HL-60 (cell line): ENCODE measurements around the gene CCDC40.

Source experiments
- POLR2AphosphoS5 ChIP-seq: IDR thresholded peaks from 2 replicates; pipeline ENCODE4 v1.6.1; 2012; ENCODE audit warnings: low read depth
- TF ChIP-seq, protein P1 (sequence below): IDR thresholded peaks from one replicate; pipeline ENCODE4 v1.5.1; 2011; ENCODE audit warnings: low read length, control low read depth, inconsistent platforms; ENCODE audit not compliant: insufficient read depth

DNA sequence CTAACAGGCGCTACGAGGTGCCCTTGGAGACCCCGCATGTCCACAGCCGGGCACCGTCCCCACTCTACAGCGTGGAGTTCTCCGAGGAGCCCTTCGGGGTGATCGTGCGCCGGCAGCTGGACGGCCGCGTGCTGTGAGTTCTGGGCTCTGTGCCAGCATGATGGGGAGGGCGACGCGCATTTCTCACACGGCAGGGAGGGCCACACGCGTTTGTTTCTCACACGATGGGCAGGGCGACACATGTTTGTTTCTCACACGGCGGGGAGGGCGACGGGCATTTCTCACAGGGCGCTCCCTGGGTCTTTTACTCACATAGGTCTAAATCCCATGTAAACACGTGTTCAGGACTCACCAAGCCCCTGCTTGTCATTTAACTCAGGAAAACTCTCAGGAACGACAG lies 69.3 kb downstream of the CCDC40 start:
- TF ChIP-seq, protein P1, sequence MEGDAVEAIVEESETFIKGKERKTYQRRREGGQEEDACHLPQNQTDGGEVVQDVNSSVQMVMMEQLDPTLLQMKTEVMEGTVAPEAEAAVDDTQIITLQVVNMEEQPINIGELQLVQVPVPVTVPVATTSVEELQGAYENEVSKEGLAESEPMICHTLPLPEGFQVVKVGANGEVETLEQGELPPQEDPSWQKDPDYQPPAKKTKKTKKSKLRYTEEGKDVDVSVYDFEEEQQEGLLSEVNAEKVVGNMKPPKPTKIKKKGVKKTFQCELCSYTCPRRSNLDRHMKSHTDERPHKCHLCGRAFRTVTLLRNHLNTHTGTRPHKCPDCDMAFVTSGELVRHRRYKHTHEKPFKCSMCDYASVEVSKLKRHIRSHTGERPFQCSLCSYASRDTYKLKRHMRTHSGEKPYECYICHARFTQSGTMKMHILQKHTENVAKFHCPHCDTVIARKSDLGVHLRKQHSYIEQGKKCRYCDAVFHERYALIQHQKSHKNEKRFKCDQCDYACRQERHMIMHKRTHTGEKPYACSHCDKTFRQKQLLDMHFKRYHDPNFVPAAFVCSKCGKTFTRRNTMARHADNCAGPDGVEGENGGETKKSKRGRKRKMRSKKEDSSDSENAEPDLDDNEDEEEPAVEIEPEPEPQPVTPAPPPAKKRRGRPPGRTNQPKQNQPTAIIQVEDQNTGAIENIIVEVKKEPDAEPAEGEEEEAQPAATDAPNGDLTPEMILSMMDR: no peak
- TF ChIP-seq POLR2AphosphoS5: no peak
